Left hindlimb (tissue), 1 donor: ENCODE data around the gene NUFIP2.
"Not testable (repeated sequence)": the region's sequence is repeated elsewhere in the genome, so short reads cannot be mapped to it uniquely, and the experiment has no call there.

Experiments used
- DNase-seq: peaks from one replicate; pipeline ENCODE4 v3.0.0-alpha.2; 2018

Gene NUFIP2

DNA sequence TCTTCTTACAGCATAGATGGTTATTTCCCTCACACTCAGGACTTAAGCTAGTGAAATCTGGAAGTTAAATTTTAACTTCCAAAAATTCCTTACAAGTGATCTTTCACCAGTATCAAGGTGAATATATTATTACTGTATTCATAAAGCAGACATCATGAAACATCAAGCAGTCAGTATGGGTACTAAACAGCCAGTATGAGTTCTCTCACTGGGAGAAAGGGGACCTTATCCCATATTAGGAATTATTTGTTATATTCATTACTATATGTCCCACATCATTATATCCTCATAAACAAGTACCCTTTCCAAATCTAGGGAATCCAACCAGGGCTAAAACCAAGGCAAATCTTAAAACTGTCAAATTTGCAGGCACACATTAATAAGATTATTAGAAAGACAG lies 15.3 kb downstream of the NUFIP2 start:
- no peak for DNase-seq

DNA sequence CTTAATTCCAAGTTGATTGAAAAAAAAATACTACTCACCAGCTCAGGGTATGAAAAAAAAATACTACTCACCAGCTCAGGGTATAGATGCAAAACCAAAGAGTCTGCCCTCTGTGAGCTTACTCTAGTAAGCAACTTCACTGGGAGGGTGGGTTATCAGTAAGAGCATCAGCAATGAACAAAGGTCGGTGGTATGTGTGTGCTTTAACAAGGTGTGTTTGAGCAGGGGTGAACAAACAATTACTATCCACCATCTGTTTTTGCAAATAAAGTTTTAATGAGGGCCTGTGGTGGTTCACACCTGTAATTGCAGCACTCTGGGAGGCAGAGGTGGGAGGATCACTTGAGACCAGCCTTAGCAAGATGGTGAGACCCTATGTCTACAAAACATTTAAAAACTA lies 20.0 kb downstream of the NUFIP2 start:
- no peak for DNase-seq

DNA sequence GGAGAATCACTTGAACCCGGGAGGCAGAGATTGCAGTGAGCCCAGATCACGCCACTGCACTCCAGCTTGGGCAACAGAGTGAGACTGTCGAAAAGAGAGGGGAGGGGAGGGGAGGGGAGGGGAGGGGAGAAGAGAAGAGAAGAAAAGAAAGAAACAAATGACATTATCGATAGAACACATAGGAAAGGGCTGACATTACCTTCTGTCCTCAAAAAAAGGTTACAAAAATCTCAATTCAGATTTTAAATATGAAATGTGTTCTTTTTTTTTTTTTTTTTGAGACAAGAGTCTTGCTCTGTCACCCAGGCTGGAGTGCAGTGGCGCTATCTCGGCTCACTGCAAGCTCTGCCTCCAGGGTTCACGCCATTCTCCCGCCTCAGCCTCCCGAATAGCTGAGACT lies 22.0 kb downstream of the NUFIP2 start:
- DNase-seq: not testable (repeated sequence)

DNA sequence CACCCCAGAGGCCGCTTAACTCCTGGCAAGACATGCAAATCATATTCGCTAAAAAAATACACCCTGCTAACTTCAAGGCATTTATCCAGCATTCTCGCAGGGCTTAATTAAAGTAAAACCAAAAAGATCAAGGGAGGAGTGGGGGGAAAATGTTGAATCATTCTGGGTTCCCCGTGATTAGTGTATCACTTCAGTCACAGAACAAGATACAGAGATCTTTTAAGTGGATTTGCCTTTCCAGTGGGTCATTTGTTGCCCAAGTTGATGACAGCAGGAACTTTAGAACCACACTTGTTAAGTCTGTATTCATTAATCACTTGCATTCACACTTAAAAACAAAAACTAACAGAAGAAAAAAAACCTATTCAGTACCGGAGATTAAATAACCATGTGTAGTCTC lies 30.0 kb downstream of the NUFIP2 start:
- no peak for DNase-seq

DNA sequence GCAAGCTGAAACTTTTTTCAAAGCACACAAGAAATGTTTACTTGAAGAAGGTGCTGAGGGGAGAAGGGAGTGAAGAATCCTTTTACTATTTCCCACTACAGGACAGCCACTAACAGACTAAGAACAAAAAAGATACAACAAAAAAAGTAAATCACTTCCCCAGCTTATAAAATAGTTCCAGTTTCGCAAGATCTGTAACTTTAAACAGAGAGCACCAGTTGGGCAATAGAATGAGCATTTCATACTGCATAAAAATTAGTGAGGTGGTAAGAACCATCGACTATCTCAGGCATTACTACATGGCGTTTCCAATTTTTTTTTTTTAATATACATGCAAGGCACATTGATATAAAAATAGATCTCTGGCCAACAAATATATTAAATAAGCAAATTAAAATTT lies 36.2 kb downstream of the NUFIP2 start:
- no peak for DNase-seq

DNA sequence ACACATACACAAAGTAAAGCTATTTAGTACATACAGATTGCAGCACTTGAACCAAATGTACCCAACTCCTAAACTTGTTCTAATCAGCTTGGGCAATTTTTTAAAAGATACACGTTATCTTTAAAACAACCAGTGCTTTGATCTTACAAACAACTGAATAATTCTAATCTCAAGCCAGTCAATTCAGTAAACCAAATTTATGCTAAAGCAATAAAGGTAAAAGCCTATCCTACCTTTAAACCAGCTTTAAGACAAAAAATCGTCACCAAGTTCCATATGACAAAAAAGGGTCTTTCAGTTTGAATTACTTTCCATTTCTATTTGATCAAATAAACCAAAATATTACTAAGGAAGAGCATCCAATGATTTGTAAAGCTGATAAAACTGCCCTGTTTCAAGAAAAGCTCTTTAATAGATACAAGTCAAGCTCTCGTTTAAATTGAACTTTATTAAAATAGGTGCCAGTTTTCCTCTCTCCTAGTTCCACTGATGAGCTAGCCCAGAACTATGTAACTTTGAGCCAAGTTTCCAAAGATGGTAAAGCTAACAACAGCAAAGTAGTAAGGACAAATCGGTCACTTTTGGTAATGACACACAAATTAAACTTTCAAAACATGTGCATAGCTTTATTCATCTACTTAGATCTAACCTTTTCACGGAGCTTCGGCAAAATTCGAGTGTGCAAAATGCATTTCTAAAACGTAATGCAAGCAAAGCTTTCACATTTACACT lies 37.0 kb downstream of the NUFIP2 start:
- DNase-seq: no peak

DNA sequence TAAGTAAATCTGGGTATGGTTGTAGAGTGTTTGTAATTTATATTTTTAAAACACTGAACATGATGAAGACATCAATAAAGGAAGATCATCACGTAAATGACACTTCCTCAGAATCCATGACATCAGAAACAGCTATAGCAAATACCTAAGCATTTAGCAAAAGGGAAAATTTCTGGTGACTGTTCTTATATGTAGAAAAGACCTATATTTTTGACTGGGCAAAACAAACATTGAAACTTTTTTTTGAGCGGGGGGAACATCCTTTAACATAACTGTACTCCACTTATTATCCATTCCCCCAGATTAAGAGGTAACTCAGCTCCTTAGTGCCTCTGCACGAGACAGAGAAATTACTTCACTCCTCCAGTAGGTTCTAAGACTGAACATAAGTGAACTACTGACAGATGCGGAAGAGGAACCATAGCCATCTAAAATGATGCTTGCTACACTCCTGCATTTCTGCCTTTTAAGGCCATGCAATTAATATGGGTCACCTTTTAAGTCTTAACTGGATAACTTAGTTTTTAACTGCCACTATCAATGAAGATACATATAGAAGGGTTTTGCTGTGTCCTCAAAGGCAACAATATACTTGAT lies 37.9 kb downstream of the NUFIP2 start:
- no peak for DNase-seq

DNA sequence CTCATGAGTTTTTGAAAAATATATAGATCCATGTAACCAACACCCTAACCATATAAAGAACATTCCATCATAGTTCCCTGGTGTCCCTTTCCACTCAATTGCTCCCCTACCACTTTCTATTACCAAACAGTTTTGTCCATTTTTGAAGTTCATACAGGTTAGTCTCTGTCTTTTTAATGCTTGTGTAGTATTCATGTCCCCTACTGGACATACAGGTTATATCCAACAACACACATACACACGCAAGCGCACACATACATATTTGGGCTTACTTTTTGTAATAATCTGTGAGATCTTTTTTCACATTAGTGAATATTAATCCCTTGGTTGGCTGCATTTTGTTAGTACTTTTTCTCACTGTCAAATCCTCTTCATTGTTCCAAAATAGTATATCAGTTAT lies 40.9 kb downstream of the NUFIP2 start:
- DNase-seq: no peak

DNA sequence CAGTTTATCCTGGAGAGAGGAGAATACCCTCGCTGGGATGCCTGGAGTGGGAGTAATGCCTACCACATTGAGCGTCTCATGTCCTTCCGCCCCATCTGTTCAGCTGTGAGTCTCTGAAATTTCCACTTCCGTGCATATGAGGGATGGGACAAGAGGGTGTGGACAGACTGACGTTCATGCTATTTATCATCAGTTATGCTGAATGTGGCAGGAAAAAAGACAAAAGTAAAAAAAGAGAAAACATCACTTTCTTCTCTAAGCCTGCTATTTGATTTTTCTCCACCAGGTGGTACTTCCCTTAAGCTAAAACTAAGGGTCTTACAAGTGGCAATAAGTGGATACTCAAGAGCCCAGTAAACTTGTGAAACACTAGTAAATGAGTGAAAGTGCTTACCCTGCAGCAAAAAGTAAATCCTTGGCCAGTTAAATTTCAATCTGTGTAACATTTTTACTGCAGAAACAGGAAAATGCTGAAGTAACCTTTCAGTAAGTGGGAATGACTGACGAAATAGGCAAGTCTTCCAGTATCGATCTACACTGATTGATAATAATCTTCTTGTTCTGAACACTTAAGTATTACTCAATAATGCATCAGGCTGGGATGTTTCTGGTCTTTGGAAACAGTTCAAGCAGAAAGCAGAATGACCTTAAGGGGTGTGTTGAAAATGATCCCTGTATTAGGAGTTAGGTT lies 41.7 kb downstream of the NUFIP2 start:
- DNase-seq: no peak

DNA sequence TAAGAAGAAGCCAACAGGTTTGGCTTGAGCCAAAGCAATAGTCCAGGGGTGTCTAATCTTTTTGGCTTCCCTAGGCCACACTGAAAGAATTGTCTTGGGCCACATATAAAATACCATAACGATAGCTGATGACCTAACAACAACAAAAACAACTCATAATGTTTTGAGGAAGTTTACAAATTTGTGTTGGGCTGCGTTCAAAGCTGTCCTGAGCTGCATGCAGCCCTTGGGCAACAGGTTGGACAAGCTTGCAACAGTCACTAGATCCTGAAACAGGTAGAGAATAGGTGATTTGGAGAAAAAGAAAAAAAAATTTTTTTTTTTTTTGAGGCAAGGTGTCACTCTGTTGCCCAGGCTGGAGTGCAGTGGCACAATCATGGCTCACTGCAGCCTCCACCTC lies 42.8 kb downstream of the NUFIP2 start:
- DNase-seq: no peak

DNA sequence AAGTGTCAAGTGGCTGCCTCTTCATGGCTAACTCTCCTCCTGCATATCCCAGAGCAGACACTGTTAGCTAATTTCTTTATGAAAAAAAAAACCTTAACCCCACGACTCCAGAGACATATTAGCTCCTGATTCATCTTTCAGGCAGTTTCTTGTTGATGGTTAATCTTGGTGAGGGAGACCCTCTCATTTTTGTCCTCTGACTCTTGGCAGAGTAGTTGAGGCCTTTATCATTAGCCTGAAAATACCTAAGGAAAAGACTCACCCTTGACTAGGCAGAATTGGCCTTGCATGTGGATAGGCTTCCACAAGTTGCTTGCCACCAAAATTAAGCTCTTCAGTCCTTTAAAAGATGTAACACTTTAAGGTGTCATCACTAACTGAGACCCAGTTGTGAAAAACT lies 43.3 kb downstream of the NUFIP2 start:
- no peak for DNase-seq

DNA sequence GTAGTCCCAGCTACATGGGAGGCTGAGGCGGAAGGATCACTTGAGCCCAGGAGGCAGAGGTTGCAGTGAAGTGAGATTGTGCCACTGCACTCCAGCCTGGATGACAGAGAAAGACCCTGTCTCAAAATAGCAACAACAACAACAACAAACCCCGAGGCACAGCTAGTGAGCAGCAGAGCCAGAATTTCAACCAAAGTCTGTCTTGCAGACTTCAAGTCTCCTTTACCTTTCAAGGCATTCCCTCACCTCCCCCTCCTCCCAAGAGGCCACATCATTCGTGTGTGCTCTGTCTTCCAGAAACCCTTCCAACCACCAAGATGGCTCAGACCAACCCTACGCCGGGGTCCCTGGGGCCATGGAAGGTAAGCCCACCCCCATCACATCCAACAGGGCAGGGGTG lies 45.1 kb downstream of the NUFIP2 start:
- no peak for DNase-seq

DNA sequence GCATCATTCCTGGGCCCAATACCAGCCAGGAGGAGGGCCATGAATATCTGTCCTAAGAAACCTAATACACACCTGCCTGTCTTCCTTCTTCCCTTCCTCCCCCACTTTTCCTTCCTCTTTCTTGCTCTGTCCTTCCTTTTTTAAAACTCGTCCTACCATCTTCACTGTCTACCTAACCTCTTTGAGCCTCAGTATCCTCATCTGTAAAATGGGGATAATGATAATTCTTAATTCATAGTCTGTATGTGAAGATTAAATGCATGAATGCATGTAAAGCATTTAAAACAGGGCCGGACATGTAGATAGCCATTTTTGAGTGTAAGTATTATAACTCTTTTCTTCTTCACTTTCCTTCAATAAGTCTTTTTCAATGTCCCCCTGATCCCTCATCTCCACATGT lies 46.7 kb downstream of the NUFIP2 start:
- no peak for DNase-seq

DNA sequence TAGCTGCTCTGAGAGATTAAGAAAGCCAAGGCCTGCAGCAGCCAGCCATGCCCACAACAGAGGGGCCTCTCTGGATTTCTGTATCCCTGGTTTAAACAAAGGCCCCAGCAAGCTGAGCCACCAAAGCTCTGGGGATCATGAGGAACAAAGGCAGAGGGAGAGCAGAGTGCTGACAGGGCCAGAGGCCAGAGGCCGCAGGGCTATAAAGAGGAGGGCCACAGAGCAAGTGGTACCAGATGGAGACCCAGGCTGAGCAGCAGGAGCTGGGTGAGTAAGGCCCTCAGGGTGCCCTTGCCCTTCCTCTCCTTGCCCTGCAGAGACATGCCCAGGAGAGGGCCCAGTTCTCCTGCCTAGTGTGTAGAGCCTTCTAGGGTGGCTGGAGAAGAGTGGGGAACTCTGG lies 47.3 kb downstream of the NUFIP2 start, which contains the start of gene CRYBA1:
Gene CRYBA1 (plus strand): TSS at position 232 of the 400 bp plus-strand sequence. CDS start 5 bp downstream, at position 237.
- DNase-seq: no peak

DNA sequence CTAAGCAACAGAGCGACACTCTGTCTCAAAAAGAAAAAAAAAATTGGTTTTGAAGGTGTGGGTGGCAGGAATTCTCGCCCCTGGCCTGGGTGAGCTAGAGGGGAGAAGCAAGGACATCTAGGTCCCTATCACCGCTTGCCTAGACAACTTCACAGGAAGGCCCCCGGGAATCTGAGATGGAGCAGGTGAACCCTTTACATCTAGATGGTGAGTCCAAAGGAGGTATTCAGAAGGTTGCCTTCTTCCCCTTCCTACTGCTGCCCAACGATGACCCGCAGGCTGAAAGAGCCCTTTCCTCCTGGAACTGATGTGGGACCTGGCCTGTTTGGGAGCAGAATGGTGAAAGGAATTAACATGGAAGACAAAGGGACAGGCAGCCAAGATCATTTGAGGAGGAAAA lies 48.5 kb downstream of the NUFIP2 start:
- DNase-seq: no peak

DNA sequence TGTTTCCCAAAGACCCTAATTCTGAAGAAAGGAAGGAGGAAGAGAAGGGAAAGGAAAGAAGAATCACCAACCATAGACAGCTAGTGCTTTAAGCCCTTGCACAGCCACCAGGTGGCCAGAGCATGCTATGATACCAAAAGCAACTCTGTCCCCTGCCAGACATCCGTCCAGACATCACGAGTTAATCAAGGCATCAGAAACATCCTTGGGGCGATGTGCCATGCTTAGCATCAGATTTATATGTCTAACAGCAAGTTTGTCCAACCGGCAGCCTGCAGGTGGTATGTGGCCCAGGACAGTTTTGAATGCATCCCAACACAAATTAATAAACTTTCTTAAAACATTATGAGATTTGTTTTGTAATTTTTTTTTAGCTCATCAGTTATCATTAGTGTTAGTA lies 50.2 kb downstream of the NUFIP2 start:
- DNase-seq: no peak

DNA sequence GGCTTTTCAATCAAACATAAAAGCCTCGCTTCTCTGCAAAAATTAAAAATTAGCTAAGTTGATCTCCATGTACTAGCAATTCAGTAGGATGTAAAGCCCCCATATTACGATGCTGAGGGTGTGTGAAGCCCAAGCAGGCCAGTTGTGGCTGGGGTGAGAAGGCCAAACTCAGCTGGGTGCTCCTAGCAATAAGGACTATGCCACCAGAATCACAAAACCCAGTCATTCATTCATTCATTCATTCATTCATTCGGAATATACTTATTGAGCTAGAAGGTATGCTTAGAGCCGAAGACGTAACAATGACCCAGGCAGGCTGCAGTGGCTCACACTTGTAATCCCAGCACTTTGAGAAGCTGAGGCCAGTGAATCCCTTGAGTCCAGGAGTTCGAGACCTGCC lies 51.2 kb downstream of the NUFIP2 start:
- no peak for DNase-seq

DNA sequence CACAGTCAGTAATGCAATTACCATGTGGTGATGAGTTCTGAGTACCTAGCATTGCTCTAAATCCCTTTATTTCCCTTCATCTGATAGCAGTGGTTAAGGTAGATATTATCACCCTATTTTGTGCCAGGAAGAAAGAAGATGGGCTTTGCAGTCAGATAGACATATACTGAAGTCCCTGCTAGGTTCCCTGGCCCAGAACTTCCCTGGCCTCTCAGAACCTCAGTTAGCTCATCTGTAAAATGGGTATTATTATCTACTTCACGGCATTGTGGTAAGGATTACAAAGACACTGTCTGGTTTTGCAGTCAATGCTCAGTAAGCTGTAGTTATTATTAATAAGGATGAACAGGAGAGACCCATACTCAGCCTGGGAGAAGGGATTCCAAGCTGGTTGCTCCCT lies 51.9 kb downstream of the NUFIP2 start:
- DNase-seq: no peak

DNA sequence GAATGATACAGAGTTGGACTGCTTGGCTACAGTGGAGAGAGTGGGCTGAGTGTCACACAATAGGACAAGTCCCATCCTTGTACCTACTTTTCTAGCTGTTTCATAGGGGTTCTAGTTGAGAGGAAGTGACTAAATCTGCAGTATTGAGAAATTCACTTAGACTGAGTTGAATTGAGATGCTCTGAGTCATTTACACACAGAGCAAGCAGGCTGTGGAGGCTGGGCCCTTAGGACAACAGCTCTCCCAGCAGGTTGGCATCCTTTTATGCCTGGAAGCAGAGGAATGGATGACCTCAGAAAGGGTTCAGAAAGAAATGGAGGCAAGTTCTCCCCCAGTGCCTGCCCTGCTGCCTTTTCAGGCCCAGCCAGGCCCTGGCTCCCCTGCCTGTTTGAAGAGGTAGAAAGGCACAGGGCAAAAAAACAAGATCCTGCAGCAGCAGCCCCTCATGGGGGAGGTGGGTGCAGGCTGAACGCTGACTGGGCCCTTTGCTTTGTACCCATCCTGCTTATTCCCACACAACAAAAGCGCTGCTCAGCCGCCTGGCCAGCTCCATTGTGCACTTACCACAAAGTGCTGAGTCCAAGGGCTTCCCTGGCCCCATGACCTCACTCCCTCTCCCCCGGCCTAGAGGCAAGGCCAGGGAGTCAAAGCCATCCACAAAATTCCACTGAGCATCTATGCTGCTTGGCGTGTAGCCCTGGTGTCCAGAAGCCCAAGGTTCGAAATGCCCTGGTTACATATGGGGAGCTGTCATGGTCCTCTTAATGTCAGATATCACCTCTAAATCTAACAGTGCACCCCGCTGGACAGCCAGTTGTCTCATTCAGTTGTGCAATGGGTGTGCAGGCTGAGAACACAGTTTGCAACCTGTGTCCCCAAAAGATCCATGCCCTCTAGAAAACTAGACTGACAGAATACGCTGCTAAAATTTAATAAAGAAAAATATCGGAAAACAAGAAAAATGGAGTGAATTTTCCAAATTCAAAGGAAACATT lies 52.7 kb downstream of the NUFIP2 start:
- no peak for DNase-seq

DNA sequence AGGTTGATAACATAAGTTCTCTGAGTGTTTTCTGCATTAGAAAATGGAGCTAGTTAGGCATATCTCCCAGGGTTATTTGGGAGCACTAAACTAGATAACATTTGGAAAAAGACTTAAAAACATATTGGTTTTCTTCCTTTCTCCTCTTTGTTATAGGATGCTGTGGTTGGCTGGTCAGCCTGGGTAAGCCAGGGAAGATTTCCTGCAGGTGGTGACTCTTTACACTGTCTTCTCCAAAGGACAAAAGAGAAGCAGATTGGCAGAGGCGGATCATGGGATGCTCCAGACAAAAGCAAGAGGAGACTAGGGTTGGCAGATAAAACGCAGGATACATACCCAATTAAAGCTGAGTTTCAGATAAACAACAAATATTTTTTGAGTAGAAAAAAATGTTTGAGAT lies 53.5 kb downstream of the NUFIP2 start:
- no peak for DNase-seq

DNA sequence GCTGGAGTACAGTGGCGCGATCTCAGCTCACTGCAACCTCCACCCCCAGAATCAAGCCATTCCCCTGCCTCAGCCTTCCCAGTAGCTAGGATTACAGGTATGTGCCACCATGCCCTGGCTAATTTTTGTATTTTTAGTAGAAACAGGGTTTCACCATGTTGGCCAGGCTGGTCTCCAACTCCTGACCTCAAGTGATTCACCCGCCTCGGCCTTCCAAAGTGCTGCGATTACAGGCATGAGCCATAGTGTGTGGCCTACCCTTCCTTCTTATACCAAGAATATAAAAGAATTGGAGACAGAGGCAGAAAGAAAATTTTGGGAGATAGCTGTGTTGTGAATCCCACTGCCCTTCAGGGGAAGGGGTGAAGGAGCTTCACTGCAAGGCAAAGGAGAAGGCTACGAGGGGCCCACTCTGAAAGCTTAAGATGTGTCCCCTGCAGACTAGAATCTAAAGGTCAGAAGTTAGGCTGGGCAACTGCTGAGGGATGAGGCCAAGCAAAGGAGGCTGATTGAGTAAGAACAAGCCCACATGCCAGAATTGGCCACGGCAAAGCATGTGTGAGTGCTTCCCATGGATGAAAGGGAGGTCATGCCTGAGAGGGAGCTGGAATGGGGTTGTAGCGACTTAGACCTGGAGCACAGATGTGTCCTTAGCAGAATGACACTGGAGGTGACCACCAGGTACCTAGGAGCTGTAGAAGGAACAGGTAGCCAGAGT lies 55.7 kb downstream of the NUFIP2 start:
- DNase-seq: no peak

DNA sequence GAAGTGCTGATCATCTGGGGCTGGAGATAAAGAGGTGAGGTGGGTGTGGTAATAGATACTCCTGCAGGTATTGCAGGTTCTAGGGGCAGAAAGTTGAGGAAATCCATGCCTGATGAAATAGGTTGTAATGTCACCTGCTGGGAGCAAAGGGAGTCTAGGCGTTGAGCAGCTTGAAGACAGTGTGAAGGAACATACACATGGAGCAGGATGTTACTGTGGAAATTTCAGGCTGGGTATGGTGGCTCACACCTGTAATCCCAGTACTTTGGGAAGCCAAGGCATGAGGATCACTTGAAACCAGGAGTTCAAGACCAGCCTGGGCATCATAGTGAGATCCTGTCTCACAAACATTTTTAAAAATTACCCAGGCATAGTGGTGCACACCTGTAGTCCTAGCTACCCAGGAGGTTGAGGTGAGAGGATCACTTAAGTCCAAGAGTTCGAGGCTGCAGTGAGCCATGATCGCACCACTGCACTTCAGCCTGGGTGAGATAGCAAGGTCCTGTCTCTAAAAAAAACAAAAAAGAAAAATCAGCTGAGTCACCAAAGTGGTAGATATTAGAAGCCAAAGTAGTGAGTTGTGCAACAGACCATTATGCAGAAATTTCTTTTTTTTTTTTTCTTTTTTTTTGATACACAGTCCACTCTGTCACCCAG lies 56.3 kb downstream of the NUFIP2 start:
- no peak for DNase-seq
